NOMO-1 (cell line): Measurements from ENCODE around the gene KCNJ5.

ENCODE experiments used
- DNase-seq, 2 experiments: peaks; one replicate each; lab custom pipeline; 2025; ENCODE audit not compliant: unreplicated experiment in 2 of 2; lab: John Stamatoyannopoulos, UW

Gene KCNJ5

GRCh38 chr11:128927683-128928336 is 36.7 kb downstream of the KCNJ5 start:
- DNase-seq = no peak

GRCh38 chr11:128928400-128928799 is 37.2 kb downstream of the KCNJ5 start:
- DNase-seq = peak; percentile 29 to 54

- no peak for DNase-seq
Observed at GRCh38 chr11:128929468-128929867, 38.3 kb downstream of the KCNJ5 start.

DNA sequence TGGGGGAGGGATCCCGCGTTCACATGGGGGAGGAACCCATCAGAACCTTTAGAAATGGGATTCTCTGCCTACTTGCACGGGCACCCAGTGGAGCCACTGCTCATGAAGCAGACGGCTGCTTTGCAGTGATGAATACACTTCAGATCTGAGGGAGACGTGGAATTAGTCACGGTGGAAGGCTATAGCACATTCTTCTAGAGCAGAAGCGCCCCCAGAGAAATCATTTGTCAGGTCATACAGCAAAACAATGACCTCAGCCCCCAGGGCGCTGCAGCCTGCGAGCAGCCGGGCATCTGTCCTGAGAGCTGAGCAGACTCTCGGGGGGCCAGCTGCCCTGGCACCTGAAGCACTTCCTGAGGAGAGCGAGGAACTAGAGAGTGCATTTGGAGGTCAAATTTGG is 38.8 kb downstream of the KCNJ5 start:
- DNase-seq = no peak

GRCh38 chr11:128931066-128931465 is 39.9 kb downstream of the KCNJ5 start:
- DNase-seq = no peak

DNA sequence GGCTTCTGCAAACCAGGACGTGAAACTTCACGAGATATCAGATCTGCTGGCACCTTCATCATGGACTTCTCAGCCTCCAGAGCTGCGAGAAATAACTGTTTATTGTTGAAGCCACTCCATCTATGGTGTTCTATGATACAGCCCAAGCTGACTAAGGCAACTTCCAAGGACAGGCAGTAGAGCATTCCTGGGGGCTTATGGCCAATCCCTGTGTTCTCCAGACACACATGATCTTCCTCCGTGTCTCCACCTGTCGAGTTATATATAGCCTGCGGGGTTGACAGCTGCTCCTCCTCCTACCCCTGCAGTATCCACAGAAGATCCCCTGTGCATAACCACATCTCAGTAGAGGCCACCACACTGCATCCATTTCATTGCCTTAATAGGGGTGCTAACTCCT is 40.5 kb downstream of the KCNJ5 start:
- no peak for DNase-seq

DNA sequence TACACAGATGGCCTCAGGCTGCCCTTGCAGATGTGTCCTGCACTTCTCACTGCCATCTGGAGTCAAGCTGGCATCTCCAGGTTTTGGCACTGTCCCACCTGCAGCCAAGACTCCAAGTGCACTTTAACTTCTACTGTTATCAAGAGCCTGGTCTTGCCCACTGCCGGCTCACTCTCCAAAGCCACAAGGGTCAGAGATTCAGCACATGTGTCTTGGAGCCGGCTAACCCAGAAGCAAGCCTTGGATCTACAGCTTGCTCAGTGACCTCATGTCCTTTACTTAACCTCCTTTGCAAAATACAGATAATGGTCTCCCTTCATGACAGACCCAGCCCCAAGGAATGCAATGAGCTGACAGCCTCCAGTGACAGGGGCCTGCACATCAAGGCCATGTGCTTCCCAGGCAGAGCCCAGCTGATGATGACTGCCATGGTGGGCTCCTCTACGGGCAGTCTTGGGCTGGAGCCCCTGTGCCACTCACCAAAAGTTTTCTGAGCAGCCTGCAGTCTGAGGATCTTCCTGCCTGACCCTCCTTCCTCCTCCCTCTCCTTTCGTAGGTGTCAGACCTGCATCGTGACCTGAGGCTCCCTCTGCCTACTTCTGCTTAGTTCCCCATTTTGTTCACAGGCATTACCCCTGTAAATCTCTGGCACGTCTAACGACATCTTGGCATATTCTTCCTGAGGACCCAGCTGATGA is 42.5 kb downstream of the KCNJ5 start:
- DNase-seq = no peak

DNA sequence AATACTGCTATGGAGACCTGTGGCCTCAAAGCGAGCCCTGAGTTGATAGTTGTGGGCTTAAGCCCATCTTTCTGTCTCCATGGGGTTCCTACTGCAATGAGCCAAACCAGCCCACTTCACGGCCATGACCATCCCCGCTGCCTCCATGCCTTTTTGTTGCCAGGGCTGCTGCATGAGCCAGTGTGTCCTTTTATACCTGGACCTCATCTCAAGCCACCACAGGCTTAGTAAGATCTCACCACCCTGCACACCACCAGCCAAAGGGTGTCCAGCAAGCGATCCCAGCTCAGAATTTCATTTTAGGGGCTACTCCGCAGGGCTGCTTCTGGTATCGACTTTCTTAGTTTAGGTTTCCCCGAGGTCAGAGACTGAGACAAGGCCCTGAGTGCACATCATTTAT is 43.2 kb downstream of the KCNJ5 start:
- no peak for DNase-seq

- no peak for DNase-seq
Observed at GRCh38 chr11:128934926-128935325, 43.8 kb downstream of the KCNJ5 start.

DNA sequence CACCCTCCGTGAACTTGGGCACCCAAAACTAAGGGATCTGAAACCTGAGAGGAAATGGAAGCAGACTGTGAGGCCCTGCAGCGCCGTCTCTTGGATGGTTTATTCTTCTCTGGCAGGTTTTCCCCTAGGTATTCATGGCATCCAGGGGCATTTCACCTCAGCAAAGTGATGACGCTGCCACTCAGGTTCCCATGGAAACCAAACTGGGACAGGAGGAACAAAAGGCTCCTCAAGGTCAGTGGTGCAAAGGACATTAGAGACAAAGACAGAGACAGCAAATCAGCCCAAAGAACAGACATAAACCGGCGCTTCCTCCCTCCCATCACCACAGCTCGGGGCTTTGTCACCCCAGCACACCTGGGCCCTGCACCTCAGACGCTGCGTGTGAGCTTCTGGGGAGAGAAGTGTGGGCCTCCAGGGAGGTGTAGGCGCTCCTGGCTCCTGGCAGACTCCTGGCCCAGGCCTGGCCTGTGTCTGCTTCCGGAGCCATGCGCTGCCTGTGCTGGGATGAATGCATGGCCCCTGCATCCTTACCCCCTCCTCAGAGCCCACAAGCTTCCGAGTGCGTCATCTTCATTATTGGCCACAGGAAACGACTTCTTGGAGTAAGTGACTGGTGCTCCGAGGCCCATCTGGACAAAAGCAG is 45.6 kb downstream of the KCNJ5 start:
- DNase-seq = no peak

- no peak for DNase-seq
Observed at GRCh38 chr11:128937480-128937879, 46.3 kb downstream of the KCNJ5 start.

DNA sequence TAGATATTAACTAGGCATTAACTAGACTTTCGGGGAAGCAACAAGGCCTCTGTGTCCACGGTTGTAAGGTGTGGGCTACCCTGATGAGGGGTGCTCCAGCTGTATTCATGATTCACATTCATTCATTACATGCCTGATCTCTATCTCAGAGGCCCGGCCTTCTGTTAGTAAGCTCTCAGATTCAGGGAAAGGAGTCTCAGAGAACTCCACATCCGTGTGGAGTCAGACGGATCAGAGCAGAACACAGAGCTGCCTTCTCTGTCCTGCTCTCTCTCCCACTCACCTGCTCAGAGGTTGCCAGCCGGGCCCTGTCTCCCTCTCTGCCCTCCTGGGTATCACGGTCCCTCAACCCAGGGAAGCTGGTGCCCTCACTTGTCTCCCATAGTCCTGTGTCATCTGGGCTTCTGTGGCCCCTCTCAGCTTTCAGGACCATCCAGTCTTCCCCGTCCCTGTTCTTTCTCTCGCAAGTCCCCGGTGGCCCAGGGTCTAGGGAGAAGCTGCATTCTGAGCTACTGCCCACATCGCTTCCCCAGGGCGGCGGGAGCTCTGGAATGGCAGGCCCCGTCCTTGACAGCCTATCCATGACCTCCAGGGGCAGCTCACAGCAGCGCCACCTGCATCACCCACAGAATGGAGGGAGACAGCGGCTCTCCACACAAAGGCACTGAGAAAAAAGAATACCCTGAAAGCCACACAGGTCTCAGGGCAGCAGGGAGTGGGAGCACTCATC is 47.2 kb downstream of the KCNJ5 start:
- no peak for DNase-seq

DNA sequence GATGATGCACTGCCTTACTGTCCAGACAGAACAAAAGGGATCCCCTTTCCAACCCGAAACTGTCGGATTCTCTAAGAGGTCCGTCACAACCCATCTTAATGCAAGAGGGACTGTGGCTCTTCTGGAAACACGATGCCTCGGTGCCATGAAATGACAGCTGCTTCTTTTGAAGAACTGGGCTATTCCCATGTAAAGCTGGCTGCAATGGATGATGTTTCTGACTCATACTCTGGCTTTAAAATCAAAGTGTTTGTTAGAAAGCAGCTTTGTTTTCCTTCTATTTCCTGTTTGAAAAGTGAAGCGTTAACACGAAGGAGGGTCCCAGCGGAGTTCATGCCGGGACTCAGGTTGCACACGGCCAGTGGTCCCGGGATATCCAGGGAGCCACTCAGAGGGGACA is 48.4 kb downstream of the KCNJ5 start:
- no peak for DNase-seq

- no peak for DNase-seq
Observed at GRCh38 chr11:128940156-128940555, 49.0 kb downstream of the KCNJ5 start.

DNA sequence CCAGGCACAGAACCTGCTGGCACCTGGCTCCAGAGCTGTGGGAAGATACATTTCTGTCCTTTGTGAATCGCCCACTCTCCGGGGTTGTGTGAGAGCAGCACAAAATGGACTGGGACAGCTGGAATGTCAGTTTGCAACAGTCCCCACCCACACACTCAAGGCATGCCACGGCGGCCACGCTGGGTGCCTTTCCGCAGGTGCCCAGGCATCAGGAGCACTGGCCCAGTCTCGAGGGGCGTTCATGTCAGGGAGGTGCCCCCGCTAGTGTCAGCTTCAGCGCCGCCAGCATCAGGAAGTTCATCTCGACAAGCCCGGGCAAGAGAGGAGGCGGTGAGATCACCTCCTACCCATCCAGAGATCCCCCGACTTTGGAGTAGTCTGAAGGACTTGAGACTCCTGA is 49.4 kb downstream of the KCNJ5 start:
- no peak for DNase-seq

DNA sequence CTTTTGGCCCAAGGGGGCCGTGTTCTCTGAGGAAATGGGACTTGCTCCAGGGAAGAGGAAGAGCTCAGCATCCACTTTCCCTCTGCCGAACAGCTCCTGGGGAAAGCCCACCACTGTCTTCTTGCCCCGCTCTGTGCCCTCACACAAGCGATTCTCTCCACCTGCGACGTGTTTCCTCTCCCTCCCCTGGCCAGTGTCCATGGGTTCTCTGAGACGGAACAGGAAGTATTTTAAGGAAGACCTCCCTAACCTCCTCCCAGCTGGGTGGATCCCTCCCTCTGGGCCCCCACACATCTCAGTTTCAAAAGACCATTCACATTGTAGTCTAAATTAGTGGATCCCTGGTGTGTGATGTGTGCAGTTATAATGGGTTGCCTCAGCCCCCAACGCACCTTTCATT is 50.0 kb downstream of the KCNJ5 start:
- DNase-seq = no peak

DNA sequence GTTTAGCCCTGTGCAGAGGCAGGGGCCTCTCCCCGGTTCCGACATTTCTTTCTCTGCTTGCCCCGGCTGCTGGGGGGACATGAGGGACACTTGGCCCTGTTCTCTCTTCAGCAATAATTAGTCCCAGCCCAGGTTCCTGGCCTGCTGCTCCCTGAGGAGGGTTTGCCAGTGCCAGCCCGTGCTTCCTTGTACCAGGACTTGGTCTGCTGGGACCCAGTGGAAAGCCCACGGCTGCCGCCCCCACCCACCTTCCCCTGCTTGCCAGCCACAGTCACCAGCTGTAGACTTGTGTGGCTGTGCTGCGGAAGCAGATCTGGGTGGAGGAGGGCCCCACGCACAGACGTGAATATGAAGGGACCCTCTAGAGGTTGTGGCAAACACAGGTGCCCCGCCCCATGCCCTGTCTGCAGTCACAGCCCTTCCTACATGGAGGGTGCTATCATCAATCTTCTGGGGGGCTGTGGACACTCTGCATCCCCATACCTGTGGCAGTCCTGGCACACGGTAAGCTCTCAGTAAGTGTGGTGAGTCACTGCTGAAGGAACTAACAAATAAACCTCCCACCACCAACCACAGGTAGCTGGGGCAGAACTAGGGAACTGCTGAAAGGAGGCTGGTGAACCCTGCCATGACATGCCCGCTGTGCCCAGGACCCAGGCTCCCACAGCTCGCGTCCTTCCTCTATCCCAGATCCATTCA is 50.6 kb downstream of the KCNJ5 start:
- DNase-seq = no peak

DNA sequence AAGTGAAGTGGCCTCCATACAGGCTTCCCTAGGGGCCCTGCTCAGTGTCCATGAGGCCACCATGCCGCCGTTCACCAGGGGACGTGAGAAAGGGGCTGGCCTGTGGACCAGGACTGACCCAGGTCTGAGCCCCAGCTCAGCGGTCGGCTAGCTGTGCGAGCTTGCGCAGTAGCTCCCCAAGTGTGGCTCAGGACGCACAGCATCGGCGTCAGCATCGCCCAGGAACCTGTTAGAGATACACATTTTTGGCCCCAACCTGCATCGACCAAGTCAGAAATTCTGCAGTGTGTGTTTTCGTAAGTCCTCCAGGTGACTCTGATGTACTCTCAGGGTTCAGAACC is 51.1 kb downstream of the KCNJ5 start:
- no peak for DNase-seq

- no peak for DNase-seq
Observed at GRCh38 chr11:128942817-128943427, 51.8 kb downstream of the KCNJ5 start, which contains the start of gene TP53AIP1. Gene TP53AIP1 (minus strand): TSS chr11:128942871. CDS start chr11:128937818, 5,053 bp downstream.

DNA sequence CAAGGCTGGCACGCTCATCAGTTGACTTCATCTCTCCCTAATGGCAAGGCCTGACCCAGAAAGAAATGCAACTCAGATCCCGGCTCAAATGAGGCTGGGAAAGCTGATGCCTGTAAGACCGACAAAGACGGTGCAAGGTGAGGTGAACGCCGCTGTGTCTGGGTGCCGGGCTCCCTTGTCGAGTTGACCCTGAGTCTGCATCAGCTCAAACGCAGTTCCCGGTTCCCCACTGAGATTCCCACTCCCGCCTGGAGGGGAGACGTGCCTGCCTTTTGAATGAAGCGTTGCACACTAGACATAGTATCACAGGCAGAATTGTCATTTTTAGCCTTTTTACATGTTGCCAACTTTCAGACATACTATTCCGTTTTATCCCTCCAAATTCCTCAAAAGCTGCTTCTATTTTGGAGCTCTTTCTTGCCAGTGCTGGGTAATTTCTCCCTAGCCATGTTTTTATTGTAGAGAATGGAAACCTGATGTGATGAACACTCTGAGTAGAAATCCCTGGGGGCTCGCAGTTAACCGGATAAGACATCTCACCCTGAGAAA is 52.3 kb downstream of the KCNJ5 start:
- DNase-seq = no peak
